GM21737 (cell line): ENCODE measurements around the gene CEP112.

Experiments
- ATAC-seq: cut with Tn5 transposase; IDR thresholded peaks from one replicate; pipeline ENCODE4 v1.9.1; 2021; ENCODE audit warnings: mild to moderate bottlenecking, moderate library complexity; ENCODE audit not compliant: unreplicated experiment

Gene CEP112

GRCh38 chr17:65994679-65995078 is 197.3 kb downstream of the CEP112 start:
- no peak for ATAC-seq

- ATAC-seq: no peak
Measured at GRCh38 chr17:65994114-65994513, 197.8 kb downstream of the CEP112 start.

GRCh38 chr17:65990593-65990992 is 201.3 kb downstream of the CEP112 start:
- ATAC-seq: no peak

- no peak for ATAC-seq
Measured at GRCh38 chr17:65988451-65988850, 203.5 kb downstream of the CEP112 start.

- ATAC-seq: no peak
Measured at GRCh38 chr17:65987988-65988387, 203.9 kb downstream of the CEP112 start.

GRCh38 chr17:65985571-65985970 is 206.4 kb downstream of the CEP112 start:
- no peak for ATAC-seq

- no peak for ATAC-seq
Measured at GRCh38 chr17:65984299-65984698, 207.6 kb downstream of the CEP112 start.

- no peak for ATAC-seq
Measured at GRCh38 chr17:65978871-65979270, 213.1 kb downstream of the CEP112 start.

- no peak for ATAC-seq
Measured at GRCh38 chr17:65977041-65977440, 214.9 kb downstream of the CEP112 start.

- no peak for ATAC-seq
Measured at GRCh38 chr17:65975878-65976277, 216.1 kb downstream of the CEP112 start.

GRCh38 chr17:65973237-65973636 is 218.7 kb downstream of the CEP112 start:
- no peak for ATAC-seq

GRCh38 chr17:65967372-65967771 is 224.6 kb downstream of the CEP112 start:
- ATAC-seq: no peak

- no peak for ATAC-seq
Measured at GRCh38 chr17:65966072-65966695, 225.7 kb downstream of the CEP112 start.

- no peak for ATAC-seq
Measured at GRCh38 chr17:65963179-65963578, 228.8 kb downstream of the CEP112 start.

- ATAC-seq: no peak
Measured at GRCh38 chr17:65959630-65960029, 232.3 kb downstream of the CEP112 start.

GRCh38 chr17:65956814-65957213 is 235.1 kb downstream of the CEP112 start:
- no peak for ATAC-seq

- no peak for ATAC-seq
Measured at GRCh38 chr17:65954148-65954449, 237.8 kb downstream of the CEP112 start.

- no peak for ATAC-seq
Measured at GRCh38 chr17:65953316-65954147, 238.4 kb downstream of the CEP112 start.

- no peak for ATAC-seq
Measured at GRCh38 chr17:65952586-65952985, 239.3 kb downstream of the CEP112 start.

- no peak for ATAC-seq
Measured at GRCh38 chr17:65952015-65952414, 239.9 kb downstream of the CEP112 start.

- no peak for ATAC-seq
Measured at GRCh38 chr17:65947831-65948230, 244.1 kb downstream of the CEP112 start.

GRCh38 chr17:65942592-65942991 is 249.3 kb downstream of the CEP112 start:
- no peak for ATAC-seq
